Measurements from ENCODE around the gene HTT. TPM values are rescaled to one million over a fixed set of nuclear protein-coding genes. Genes with fewer than 3 reads are reported as not detected.

HTT gene
- total RNA-seq, 2 donors from 2014 or later, result 37.8 to 97.8 TPM

GRCh38 chr4:3284734-3285557, 210.5 kb downstream of the HTT start:
- DNase-seq (ENCODE audit: low spot score), result no peak
- TF ChIP-seq POLR2AphosphoS5 (IDR thresholded peaks at IDR 0.05) (no peak), POLR2A (IDR thresholded peaks at IDR 0.05) (no peak), CTCF (IDR thresholded peaks at IDR 0.05) (no peak)
- H3K4me3 ChIP-seq, result no peak overlapping the region
- 90% methylated on average over 24 of the region's 24 CpGs for WGBS
- H3K4me1 ChIP-seq (replicated peaks), result no peaks in the 10 kb centered on the region
- H3K27ac ChIP-seq, result no peak overlapping the region
- H3K36me3 ChIP-seq, result no peaks in the 10 kb centered on the region
- no peaks in the 10 kb centered on the region for H3K27me3 ChIP-seq (replicated peaks; ENCODE audit: insufficient read depth)
- H3K9me3 ChIP-seq, result no peaks in the 10 kb centered on the region
- intact Hi-C loops (cut with DNase I), result no loop called here

- 61% methylated on average over 29 of the region's 38 CpGs for WGBS
- Histone ChIP-seq H3K27me3 (replicated peaks; ENCODE audit: insufficient read depth) (no peaks in the 10 kb centered on the region), H3K4me3 (no peak overlapping the region), H3K36me3 (no peaks in the 10 kb centered on the region), H3K9me3 (no peaks in the 10 kb centered on the region), H3K4me1 (replicated peaks) (no peaks in the 10 kb centered on the region), H3K27ac (no peak overlapping the region)
- intact Hi-C loops (cut with DNase I), result no loop called here
- TF ChIP-seq POLR2A (IDR thresholded peaks at IDR 0.05), result no peak
- no peak for TF ChIP-seq POLR2AphosphoS5 (IDR thresholded peaks at IDR 0.05)
- no peak for TF ChIP-seq CTCF (IDR thresholded peaks at IDR 0.05)
- DNase-seq (ENCODE audit: low spot score), result no peak
These were observed 211.3 kb downstream of the HTT start for GRCh38 chr4:3285558-3286334.

GRCh38 chr4:3286335-3287175, 212.1 kb downstream of the HTT start:
- WGBS, result 64% methylated on average over 28 of the region's 32 CpGs
- DNase-seq (ENCODE audit: low spot score), result no peak
- TF ChIP-seq POLR2AphosphoS5 (IDR thresholded peaks at IDR 0.05) (no peak), POLR2A (IDR thresholded peaks at IDR 0.05) (no peak), CTCF (IDR thresholded peaks at IDR 0.05) (no peak)
- intact Hi-C loops (cut with DNase I), result no loop called here
- Histone ChIP-seq H3K27ac (no peak overlapping the region), H3K4me1 (replicated peaks) (no peaks in the 10 kb centered on the region), H3K9me3 (no peaks in the 10 kb centered on the region), H3K4me3 (no peak overlapping the region), H3K27me3 (replicated peaks; ENCODE audit: insufficient read depth) (no peaks in the 10 kb centered on the region), H3K36me3 (no peaks in the 10 kb centered on the region)

GRCh38 chr4:3287271-3287971, 212.9 kb downstream of the HTT start:
- WGBS, result 26% methylated on average over 14 of the region's 14 CpGs
- no peak overlapping the region for H3K4me3 ChIP-seq
- H3K27ac ChIP-seq, result no peak overlapping the region
- no peaks in the 10 kb centered on the region for H3K27me3 ChIP-seq (replicated peaks; ENCODE audit: insufficient read depth)
- no peaks in the 10 kb centered on the region for H3K9me3 ChIP-seq
- no peaks in the 10 kb centered on the region for H3K4me1 ChIP-seq (replicated peaks)
- TF ChIP-seq CTCF (IDR thresholded peaks at IDR 0.05) (no peak), POLR2A (IDR thresholded peaks at IDR 0.05) (no peak), POLR2AphosphoS5 (IDR thresholded peaks at IDR 0.05) (no peak)
- intact Hi-C loops (cut with DNase I), result no loop called here
- H3K36me3 ChIP-seq, result no peaks in the 10 kb centered on the region
- DNase-seq (ENCODE audit: low spot score), result no peak
